GM19193 (cell line): ENCODE measurements around the gene CEACAM4.
A peak's percentile ranks its signal among the peaks of the same experiment; 100 is the strongest.

ENCODE experiments used
- POLR2A ChIP-seq: IDR thresholded peaks from 4 replicates; pipeline ENCODE4 v1.6.1; 2011; ENCODE audit not compliant: insufficient read depth, insufficient read length; ENCODE audit errors: extremely low read depth

Gene CEACAM4

DNA sequence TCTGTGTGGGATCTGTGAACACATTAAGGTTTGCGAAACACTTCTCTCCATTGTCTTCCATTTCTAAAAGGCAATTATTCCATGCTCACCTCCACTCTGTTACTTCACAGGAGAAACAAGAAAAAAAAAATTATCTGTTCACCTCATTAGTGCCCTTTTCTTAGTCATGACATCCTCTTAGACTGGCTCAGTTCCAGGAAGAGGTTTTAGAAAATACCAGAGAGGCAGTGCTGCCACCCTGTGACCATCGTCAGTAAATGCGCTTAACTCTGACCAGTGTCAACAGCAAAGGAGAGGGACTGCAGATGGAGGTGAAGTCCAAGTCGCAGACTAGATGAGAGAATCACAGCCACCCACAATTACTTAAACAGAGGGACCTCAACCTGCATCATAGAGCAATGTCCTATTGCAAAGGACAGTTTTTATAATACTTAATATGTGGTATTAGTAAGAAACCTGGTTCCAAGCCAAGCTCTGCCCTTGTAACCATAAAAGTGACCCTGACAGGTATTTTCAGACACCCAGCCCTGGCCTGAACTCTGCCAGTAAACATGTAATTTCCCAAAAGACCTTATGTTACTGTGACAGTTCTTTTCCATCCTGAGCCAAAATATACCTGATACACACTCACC is 31.5 kb downstream of the CEACAM4 start:
- no peak for TF ChIP-seq POLR2A

- TF ChIP-seq POLR2A = no peak
Measured at GRCh38 chr19:41591951-41592562, 34.8 kb downstream of the CEACAM4 start.

DNA sequence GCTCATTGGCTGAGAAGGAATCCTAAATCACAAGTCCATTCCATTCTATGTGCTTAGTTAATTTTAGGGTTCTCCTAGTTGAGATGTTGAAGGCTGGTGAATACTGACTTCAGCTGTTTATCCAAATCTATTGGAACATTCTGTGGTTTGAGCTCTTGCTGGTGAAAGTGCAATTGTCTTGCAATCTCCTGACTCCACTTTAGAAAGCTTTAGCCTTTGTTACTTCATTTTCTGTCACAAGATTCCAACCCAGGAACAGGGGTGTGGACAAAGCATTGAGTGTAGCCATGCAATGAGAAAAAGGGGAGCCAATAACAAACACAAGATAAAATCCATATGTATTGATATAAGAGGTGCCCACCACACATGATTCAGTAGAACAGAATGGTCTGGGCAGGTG is 35.9 kb downstream of the CEACAM4 start:
- no peak for TF ChIP-seq POLR2A

DNA sequence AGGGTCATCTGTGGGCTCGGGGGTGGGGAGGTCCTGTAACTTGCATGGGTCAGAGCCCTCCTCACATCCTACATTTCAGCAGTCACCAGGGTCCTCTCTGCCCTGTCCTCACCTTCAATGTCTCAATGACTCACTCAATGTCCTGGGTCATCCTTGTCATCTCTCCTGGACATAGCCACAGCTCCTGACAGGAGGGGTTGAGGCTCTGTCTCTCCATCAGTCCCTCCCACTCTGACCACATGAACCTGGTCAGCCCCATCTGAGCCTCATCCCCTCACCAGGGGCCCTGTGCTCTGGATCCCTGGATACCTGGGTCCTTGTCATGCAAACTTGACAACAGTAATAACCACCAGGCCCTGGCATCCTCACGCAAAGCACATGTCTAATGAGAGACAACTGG is 37.5 kb downstream of the CEACAM4 start:
- TF ChIP-seq POLR2A = no peak

GRCh38 chr19:41588497-41589209 is 38.2 kb downstream of the CEACAM4 start:
- no peak for TF ChIP-seq POLR2A

DNA sequence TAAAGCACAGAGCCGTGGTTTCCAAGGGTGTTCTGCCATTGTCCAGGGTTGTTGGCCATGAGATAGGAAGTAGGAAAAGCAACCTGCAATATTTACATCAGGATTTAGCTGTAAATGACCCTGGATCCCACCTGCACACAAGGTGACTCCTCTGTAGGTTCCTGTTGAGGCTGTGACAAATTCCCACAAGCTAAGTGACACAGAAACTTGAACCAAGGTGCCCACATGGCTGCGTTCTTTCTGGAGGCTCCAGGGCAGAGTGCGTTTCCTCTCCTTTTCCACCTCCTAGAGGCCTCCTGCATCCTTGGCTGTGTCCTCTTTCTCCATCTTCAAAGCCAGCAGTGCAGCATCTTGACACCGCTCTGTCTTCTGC is 39.0 kb downstream of the CEACAM4 start:
- TF ChIP-seq POLR2A = no peak

DNA sequence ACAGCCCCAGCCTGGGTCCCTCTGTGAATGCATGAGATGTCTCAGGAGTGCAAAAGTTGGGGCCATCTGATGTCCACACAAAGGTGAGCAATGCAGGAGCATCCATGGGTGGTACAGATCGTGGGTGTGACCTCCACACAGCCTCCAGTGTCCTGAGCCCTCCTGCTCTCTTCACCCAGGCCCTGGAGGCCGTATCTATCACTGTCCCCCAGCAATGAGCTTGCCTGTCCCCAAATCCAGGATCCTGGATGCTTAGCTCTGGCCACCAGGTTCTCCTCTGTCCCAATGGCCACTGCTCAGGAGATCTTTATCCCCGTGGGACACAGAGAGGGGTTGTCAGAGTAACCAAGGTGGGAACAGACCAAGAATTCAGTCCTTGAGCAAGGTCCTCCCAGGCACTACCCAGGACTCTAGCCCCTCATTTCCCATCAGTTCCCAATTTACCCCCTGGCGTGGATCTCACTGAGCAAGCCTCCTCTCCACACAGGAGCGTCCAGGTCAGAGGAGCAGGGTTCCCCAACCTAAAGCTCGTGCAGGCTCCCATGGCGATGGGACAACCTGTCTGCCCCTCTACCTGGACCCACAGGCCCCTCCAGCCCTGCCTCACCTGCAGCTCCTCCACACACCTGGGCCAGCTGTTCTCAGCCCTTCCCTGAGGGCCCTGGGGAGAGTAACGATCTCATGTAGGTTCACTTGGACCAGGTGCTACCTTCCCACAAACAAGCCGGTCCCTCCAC is 39.6 kb downstream of the CEACAM4 start:
- TF ChIP-seq POLR2A = no peak

GRCh38 chr19:41586064-41586463 is 40.8 kb downstream of the CEACAM4 start:
- no peak for TF ChIP-seq POLR2A

DNA sequence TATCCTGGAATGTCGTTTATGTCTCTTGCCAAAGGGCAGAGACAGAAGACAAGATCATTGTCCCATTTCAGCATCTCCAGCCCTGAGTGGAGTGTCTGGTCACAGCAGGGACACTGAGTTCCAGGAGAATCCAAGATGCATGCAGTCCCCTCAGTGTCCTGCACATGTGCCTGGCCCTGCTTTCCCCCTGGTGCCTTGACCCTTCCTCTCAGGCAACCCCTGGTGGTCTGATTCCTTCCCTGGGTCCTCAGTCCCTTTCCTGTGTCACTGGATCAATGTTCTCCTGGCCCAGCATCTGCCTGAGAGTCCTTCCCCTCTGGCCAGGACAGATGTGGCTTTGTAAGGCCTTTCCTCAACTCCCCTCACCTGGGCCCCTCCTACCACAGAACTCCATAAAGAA is 41.9 kb downstream of the CEACAM4 start:
- TF ChIP-seq POLR2A = no peak

GRCh38 chr19:41584260-41584810 is 42.5 kb downstream of the CEACAM4 start:
- TF ChIP-seq POLR2A = no peak

DNA sequence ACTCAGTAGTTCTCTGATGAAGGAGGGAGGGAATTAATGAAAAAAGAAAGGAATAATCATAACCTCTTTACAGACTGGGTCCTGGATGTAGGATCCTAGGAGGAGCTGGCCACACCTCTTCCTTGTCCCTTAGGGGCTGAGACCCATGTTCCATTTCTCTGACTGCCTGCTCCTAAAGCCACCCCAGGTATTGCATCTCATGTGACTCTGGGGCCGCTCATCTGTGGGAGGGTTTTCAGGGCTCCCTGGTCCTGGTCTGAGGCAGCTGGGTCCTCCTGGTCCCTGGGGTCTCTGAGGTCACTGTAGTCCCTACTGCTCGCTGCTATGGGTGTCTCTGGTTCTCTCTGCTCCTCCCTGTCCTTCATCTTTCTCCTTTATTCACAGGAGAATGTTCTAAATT is 48.0 kb downstream of the CEACAM4 start:
- no peak for TF ChIP-seq POLR2A

DNA sequence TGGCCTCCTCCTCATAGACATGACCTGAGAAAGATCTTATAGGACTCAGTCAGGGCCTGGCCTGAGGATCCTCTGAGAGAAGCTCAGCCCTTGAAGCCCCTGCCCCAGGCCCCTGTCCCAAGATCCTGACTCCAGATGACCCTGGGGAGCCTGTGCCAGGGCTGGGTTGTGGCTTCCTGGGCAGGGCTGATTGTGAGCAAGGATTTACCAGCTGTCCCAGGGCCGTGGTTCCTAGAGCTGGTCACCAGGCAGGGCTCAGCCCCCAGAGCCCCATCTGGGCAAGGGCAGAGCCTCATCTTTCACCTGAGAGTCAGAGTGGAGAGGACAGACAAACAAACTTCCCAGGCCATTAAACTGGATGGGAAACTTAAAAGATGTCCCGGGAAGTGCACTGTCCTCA is 49.0 kb downstream of the CEACAM4 start:
- TF ChIP-seq POLR2A = no peak

DNA sequence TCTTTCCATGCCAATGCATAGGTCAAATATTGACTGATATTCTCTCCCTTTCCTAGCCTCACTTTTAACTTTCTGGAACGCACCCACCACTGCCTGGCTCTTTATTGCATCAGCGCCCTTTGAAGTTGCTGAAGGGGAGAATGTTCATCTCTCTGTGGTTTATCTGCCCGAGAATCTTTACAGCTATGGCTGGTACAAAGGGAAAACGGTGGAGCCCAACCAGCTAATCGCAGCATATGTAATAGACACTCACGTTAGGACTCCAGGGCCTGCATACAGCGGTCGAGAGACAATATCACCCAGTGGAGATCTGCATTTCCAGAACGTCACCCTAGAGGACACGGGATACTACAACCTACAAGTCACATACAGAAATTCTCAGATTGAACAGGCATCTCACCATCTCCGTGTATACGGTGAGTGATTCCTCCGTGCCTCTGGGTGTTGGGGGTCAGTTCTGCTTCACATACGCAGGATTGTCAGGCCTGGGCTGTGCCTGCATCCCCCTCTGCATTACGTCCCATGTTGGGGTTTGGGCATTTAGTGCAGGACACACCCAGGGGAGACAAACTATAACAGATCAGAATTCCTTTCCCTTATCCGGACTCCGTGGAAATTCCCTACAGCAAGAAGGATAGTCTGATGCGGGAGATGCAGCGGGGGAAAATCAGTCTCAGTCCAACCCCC is 49.6 kb downstream of the CEACAM4 start:
- no peak for TF ChIP-seq POLR2A

GRCh38 chr19:41575998-41576397 is 50.9 kb downstream of the CEACAM4 start, which contains the start of gene CEACAM21:
Gene CEACAM21, plus strand, starts transcription at chr19:41576166. Its CDS starts 109 bp downstream, at chr19:41576275.
- TF ChIP-seq POLR2A = peak; percentile 57
